ENCODE measurements around the gene PGPEP1. TPM values are rescaled to one million over a fixed set of nuclear protein-coding genes. Genes with fewer than 3 reads are reported as not detected.

The PGPEP1 gene
- total and polyA plus RNA-seq, 10 of the 15 experiments (the other 5 are each of a cell fraction or from before 2014, with no cell fraction given), result 13.8 to 39.4 (median 17.0) TPM

- Histone ChIP-seq H3K4me3 (peak within 1 kb of the TSS; percentile 86), H2AFZ (ENCODE audit: control insufficient read depth, low read depth, low read length) (peak within 1 kb of the TSS; percentile 69), H3K9me3 (replicated peaks; ENCODE audit: control insufficient read depth, insufficient read depth, low read length) (no peaks in the 10 kb centered on the region; the same call in 2 of the 3 replicates), H4K20me1 (ENCODE audit: control insufficient read depth, insufficient read depth) (no peaks in the 10 kb centered on the region), H3K27me3 (replicated peaks in 1 of 2; ENCODE audit: control insufficient read depth in 2 of 2, insufficient read depth in 2 of 2, low read length in 1 of 2) (no peaks in the 10 kb centered on the region), H3K36me3 (ENCODE audit: control insufficient read depth in 2 of 2, insufficient read depth in 2 of 2, low read length in 1 of 2) (peaks cover 2 to 3% of the 10 kb centered on the region in 2 experiments; a peak in 3 of 4 replicates), H3K79me2 (ENCODE audit: control insufficient read depth, insufficient read depth, low read length) (peaks cover 43% of the 10 kb centered on the region), H3K4me2 (ENCODE audit: control insufficient read depth, insufficient read depth) (peak within 1 kb of the TSS; percentile 65), H3K27ac (ENCODE audit: control insufficient read depth, insufficient read depth) (peak within 1 kb of the TSS; percentile 90), H3K9ac (ENCODE audit: control insufficient read depth, insufficient read depth, low read length) (peak within 1 kb of the TSS; percentile 75), H3K4me1 (ENCODE audit: control insufficient read depth, insufficient read depth, low read length) (peaks cover 32% of the 10 kb centered on the region)
- RAD21 ChIA-PET (ENCODE audit: unreplicated experiment), result interaction anchor here (0.9 to 6.0 kb wide), 12 partner anchors 16 to 131 kb away, joined by 3 to 167 read pairs (median 4); partner anchors contain the start of gene JUND
- SMC1A ChIA-PET (ENCODE audit: uncharacterized antibody, unreplicated experiment), result interaction anchor here (1.0 to 3.8 kb wide), 8 partner anchors 13 to 93 kb away, joined by 3 to 84 read pairs (median 8); partner anchors contain the start of gene JUND
- FAIRE-seq (peak; percentile 98), ATAC-seq (peak; percentile 98), DNase-seq (ENCODE audit: low read depth, low spot score) (peak; percentile 96)
- intact Hi-C loops (cut with micrococcal nuclease; ENCODE audit: unreplicated experiment) (loop anchor here (1.0 kb wide), 3 partner anchors 19 to 44 kb away; no protein-coding TSS in a partner anchor), in situ Hi-C loops (cut with MboI) (loop anchor here (5.0 kb wide), 1 partner anchor 46 kb away; no protein-coding TSS in a partner anchor)
- CTCF ChIA-PET, result interaction anchor here (0.7 to 3.8 kb wide), 17 partner anchors 8 to 300 kb away, joined by 3 to 178 read pairs (median 4); partner anchors contain the start of genes JUND and MPV17L2
- WGBS (ENCODE audit: insufficient coverage, insufficient replicate concordance, low lambda C conversion rate, missing lambda C conversion rate), result 1% methylated on average over 75 of the region's 75 CpGs
- no TSS peak for BruUV-seq (replicated peaks)
- POLR2A ChIA-PET, result interaction anchor here (0.6 to 4.0 kb wide), 18 partner anchors 15 to 1107 kb away, joined by 3 to 179 read pairs (median 4); partner anchors contain the start of genes JUND, MPV17L2 and RAB3A
- TF ChIP-seq ATF7 (IDR thresholded peaks at IDR 0.05; ENCODE audit: low read depth) (no peak; the same call in 1 of the 2 replicates), FOS (IDR thresholded peaks at IDR 0.05; ENCODE audit: borderline replicate concordance, extremely low read depth, insufficient read length) (peak; percentile 68), RELB (IDR thresholded peaks at IDR 0.05; ENCODE audit: low read depth) (no peak), HCFC1 (IDR thresholded peaks at IDR 0.05; ENCODE audit: low read length) (no peak; the same call in none of the 2 replicates), MLLT1 (IDR thresholded peaks at IDR 0.05) (no peak), SPI1 (IDR thresholded peaks at IDR 0.05; ENCODE audit: borderline replicate concordance, insufficient read depth, low read depth, low read length) (peak; percentile 29; the same call in 1 of the 2 replicates), ZBTB4 (CRISPR knock-in tag; IDR thresholded peaks at IDR 0.05) (no peak), REST (IDR thresholded peaks at IDR 0.05; ENCODE audit: low read depth, low read length) (no peak), HDGF (IDR thresholded peaks at IDR 0.05) (peak; percentile 84), SMAD5 (IDR thresholded peaks at IDR 0.05; ENCODE audit: low read depth) (no peak; the same call in 1 of the 2 replicates)
These were observed 17.5 kb upstream of the PGPEP1 start, which contains the start of gene LSM4 for GRCh38 chr19:18322759-18323460. TSS of gene LSM4 (minus strand) at chr19:18323076. CDS start at chr19:18323020, 56 bp downstream.
